Stimulated activated CD4-positive, alpha-beta T cell treated with anti-CD3 and anti-CD28 coated beads, TNF-alpha, amount 100 ng/mL, for 4 hours (primary cell): Measurements from ENCODE around the gene DDX3X.
"Not testable (repeated sequence)": the region's sequence is repeated elsewhere in the genome, so short reads cannot be mapped to it uniquely, and the experiment has no call there.

Source experiments
- DNase-seq, 3 experiments: peaks; one replicate each; pipeline ENCODE4 v3.0.0-alpha.2; 2020; ENCODE audit warnings: low read depth in 3 of 3

Gene DDX3X

GRCh38 chrX:41371575-41371974 is 37.6 kb downstream of the DDX3X start:
- not testable (repeated sequence) for DNase-seq

GRCh38 chrX:41373989-41374606 is 40.1 kb downstream of the DDX3X start:
- no peak for DNase-seq

- DNase-seq = peak in 1 of 3 experiments; percentile 5
These were observed 43.7 kb downstream of the DDX3X start for GRCh38 chrX:41377624-41378023.

- no peak for DNase-seq
These were observed 47.7 kb downstream of the DDX3X start for GRCh38 chrX:41381685-41382084.

- DNase-seq = no peak
These were observed 49.0 kb downstream of the DDX3X start for GRCh38 chrX:41382714-41383645.

GRCh38 chrX:41384051-41384705 is 50.2 kb downstream of the DDX3X start:
- DNase-seq = peak in 2 of 3 experiments; percentile 21 to 27

- DNase-seq = no peak
These were observed 52.4 kb downstream of the DDX3X start for GRCh38 chrX:41386222-41386990.

- no peak for DNase-seq
These were observed 54.6 kb downstream of the DDX3X start for GRCh38 chrX:41388543-41388942.

- no peak for DNase-seq
These were observed 55.4 kb downstream of the DDX3X start for GRCh38 chrX:41389311-41389888.

- DNase-seq = not testable (repeated sequence)
These were observed 56.6 kb downstream of the DDX3X start for GRCh38 chrX:41390576-41390975.

- DNase-seq = no peak
These were observed 57.6 kb downstream of the DDX3X start for GRCh38 chrX:41391606-41392005.

GRCh38 chrX:41394293-41394692 is 60.3 kb downstream of the DDX3X start:
- DNase-seq = no peak

GRCh38 chrX:41397219-41397618 is 63.3 kb downstream of the DDX3X start:
- no peak for DNase-seq

- no peak for DNase-seq
These were observed 63.8 kb downstream of the DDX3X start for GRCh38 chrX:41397768-41398167.

- not testable (repeated sequence) for DNase-seq
These were observed 68.6 kb downstream of the DDX3X start for GRCh38 chrX:41402556-41402955.

- DNase-seq = no peak
These were observed 71.6 kb downstream of the DDX3X start for GRCh38 chrX:41405551-41405950.

GRCh38 chrX:41406201-41406600 is 72.2 kb downstream of the DDX3X start:
- DNase-seq = no peak

GRCh38 chrX:41407816-41408215 is 73.9 kb downstream of the DDX3X start:
- no peak for DNase-seq

- DNase-seq = no peak
These were observed 74.6 kb downstream of the DDX3X start for GRCh38 chrX:41408576-41408975.

- DNase-seq = no peak
These were observed 75.0 kb downstream of the DDX3X start for GRCh38 chrX:41409006-41409405.

GRCh38 chrX:41411222-41411621 is 77.3 kb downstream of the DDX3X start:
- DNase-seq = not testable (repeated sequence)
